MM.1S (cell line): ENCODE measurements around the gene LITAFD.

Experiments used
- CTCF ChIP-seq: fragments of 300-600 bp; sonication (generic); IDR thresholded peaks from 2 replicates; pipeline ENCODE4 v1.5.1; 2016; ENCODE audit warnings: antibody characterized with exemption, low read length, mixed read lengths
- EZH2 ChIP-seq: fragments of 300-600 bp; sonication (generic); optimal IDR thresholded peaks from 2 replicates; pipeline ENCODE3; 2017; ENCODE audit warnings: low read depth, mild to moderate bottlenecking, antibody characterized with exemption, low read length, mixed read lengths
- EZH2phosphoT487 ChIP-seq: fragments of 300-600 bp; sonication (generic); IDR thresholded peaks from 2 replicates; pipeline ENCODE4 v1.6.1; 2018; ENCODE audit warnings: antibody characterized with exemption, low read length

GRCh38 chr16:8846401-8846932 is 35.7 kb upstream of the LITAFD start:
- TF ChIP-seq CTCF (no peak), EZH2 (no peak), EZH2phosphoT487 (no peak)
